Peyer's patch (tissue), 4 donors: ENCODE data around the gene ASCC3.

Source experiments
- CTCF ChIP-seq, 6 experiments: fragments of 450-650 bp in 4 of 6; fragments of 200-600 bp in 2 of 6; sonication (generic) in 1 of 6; IDR thresholded peaks; one replicate each; pipeline ENCODE4 v1.5.1; 2017 to 2019; ENCODE audit warnings: antibody characterized with exemption in 6 of 6, mild to moderate bottlenecking in 3 of 6, moderate library complexity in 1 of 6
- POLR2A ChIP-seq, 2 donors: fragments of 450-650 bp; IDR thresholded peaks; one replicate each; pipeline ENCODE4 v1.5.1; 2017; ENCODE audit warnings: antibody characterized with exemption in 2 of 2, mild to moderate bottlenecking in 2 of 2, moderate library complexity in 2 of 2

DNA sequence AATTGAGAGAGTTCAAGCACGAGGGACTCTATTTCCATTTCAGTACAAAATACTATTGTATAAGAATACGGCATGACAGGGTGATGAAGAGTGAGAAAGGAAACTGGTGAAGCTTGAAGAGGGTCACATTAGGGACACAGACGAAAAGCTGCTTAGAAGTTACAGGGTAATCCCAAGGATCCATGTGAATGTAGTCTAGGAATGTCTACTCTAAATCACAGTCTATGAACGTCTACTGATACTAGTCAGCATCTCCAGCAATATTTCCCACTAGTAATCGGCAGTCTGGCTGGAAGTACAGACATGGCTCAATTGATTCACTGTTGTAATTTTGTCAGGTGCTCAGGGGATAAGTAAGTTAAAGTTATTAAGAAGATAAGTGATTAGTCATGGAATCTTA lies 156.4 kb downstream of the ASCC3 start:
- TF ChIP-seq CTCF (IDR thresholded peaks at IDR 0.05): no peak
- TF ChIP-seq POLR2A (IDR thresholded peaks at IDR 0.05): no peak
